ENCODE results near the gene GTPBP8.
A peak's percentile ranks its signal among the peaks of the same experiment; 100 is the strongest.

The GTPBP8 gene

DNA sequence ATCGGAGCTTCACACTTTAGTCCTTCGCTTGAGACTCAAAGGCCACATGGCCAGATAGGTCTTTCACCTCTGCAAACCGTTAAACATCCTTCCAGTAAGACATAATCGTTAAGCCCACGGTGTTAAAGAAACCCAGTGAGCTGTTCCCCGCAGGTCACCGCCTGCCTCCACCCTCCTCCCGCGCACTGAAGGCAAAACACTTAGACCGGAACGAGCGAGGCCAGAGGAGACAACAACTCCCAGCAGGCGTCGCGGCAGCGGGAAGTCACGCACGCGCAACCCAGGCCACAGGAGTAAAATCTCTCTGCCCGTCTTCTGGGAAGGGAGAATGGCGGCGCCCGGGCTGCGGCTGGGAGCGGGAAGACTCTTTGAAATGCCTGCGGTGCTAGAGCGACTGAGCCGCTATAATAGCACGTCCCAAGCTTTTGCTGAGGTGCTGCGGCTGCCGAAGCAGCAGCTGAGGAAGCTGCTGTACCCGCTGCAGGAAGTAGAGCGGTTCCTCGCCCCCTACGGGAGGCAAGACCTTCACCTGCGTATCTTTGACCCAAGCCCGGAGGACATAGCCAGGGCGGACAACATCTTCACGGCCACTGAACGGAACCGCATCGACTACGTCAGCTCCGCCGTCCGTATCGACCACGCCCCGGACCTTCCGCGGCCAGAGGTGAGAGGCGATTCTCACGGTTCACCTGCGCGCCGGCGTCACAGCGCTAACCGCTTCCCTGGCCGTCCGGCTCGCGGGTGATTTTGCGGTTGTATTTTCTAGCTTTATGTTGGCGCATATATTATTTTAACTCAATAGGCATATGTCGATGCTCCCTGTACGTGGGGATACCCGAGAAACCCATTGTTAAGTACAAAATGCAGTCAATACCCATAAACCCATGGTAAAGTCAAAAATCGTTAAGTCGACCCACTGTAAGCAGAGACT is at the start of gene GTPBP8:
Gene GTPBP8, plus strand, starts transcription at position 313 of the 931 bp plus-strand sequence. Its CDS starts 16 bp downstream, at position 329.
- DNase-seq (ENCODE audit: low spot score), result peak; percentile 92

- DNase-seq (ENCODE audit: low spot score), result no peak
These were observed 42.4 kb upstream of the GTPBP8 start for GRCh38 chr3:112948346-112948838.

- DNase-seq (ENCODE audit: low spot score), result no peak
These were observed 34.4 kb upstream of the GTPBP8 start for GRCh38 chr3:112956351-112956750.

GRCh38 chr3:112958811-112959560 is 31.8 kb upstream of the GTPBP8 start:
- no peak for DNase-seq (ENCODE audit: low spot score)

DNA sequence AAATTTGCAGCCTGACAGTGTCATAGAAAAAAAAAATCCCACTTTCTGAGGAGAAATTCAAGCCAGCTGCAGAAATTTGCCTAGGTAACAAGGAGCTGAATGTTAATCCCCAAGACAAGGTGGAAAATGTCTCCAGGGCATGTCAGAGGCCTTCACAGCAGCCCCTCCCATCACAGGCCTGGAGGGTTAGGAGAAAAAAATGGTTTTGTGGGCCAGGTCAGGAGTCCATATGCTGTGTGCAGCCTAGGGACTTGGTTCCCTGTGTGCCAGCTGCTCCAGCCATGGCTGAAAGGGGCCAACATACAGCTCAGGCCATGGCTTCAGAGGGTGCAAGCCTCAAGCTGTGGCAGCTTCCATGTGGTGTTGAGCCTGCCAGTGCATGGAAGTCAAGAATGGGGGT is 27.1 kb upstream of the GTPBP8 start:
- DNase-seq (ENCODE audit: low spot score), result no peak

DNA sequence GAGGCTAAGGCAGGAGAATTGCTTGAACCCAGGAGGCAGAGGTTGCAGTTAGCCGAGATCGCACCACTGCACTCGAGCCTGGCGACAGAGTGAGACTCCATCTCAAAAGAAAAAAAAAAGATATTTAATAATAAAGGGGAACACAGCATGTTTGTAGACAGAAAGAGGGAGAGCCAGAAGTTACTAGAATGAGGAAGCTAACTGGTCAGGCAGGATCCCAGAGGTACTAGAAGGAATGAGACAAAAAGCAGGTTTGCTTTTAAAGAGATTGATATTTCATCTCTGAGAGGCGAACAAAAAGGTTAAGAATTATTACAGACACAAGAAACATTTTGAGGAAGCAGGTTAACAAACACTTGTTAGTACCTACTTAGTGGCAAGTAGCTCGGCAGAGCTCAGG is 25.1 kb upstream of the GTPBP8 start:
- DNase-seq (ENCODE audit: low spot score), result no peak

DNA sequence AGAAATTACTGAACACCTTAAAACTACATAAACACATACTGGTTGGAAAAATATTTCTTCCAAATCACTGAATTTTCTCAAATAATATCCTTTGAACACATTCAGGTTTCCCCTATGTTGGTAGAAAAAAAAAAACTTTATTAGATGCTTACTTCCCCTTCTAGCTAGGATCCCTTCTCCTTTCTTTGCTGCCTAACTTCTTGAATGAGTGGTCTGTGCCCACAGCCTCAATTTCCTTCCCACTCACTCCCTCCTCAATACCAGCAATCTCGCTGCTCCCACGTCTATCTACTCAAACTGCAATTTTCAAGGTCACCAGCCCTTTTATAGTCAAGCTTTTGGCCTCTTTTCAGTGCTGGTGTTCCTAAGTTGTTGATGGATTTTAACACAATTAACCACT is 24.2 kb upstream of the GTPBP8 start:
- DNase-seq (ENCODE audit: low spot score), result no peak

- no peak for DNase-seq (ENCODE audit: low spot score)
These were observed 23.4 kb upstream of the GTPBP8 start for GRCh38 chr3:112967425-112967824.

DNA sequence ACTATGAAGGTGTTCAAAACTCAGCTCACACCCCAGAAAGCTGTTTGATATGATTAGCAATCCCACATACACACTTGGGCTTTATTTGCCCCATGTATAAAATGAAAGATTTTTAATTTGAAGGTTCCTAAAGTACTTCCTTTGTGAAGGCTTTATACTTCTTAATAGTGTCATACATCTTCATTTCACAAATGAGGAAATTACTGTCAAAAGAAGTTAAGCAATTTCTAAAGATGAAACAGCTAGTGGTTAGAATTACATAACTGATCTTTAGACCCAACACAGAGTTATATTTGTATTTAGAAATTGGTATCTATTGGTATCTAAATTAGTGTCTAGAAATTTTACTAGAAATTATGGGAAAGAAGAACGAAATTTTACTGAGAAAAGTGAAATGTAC is 23.0 kb upstream of the GTPBP8 start:
- no peak for DNase-seq (ENCODE audit: low spot score)

- no peak for DNase-seq (ENCODE audit: low spot score)
These were observed 18.6 kb upstream of the GTPBP8 start for GRCh38 chr3:112972158-112972557.

DNA sequence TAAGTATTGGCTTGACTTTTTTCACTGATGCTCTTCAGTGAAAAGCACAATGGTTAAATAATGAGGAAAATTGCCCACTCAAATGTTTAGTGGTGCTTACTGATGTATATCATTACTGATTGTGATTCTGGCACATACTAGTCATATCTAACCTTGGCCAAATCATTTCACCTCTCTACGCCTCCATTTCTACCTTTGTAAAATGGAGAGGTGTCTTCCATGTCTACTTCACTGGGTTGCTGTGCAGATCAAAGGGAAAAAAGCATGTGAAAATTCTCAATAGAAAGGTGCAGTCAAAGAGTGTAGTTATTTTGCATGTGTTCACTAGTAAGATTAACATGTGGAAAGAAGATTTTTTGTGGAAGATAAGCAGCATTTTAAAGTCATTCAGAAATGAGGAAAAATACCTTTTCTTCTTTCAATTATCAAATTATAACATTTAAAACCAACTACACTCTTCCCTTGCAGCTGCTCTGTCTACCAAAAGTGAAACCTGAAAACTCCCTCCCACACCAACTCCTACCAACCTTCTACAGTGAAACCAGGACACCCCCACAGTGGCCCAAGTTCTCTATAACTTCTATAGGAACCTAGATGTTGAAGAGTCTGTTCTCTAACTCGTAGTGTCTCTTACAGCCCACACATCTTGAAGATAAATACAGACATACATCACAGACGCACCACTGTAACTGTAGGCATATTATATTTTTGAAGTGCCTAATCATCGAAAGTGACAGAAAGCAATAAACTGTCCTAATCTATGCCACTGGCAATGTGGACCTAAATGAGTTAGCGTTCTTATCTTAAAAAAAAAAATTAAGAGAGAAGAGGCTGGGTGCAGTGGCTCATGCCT is 17.2 kb upstream of the GTPBP8 start:
- DNase-seq (ENCODE audit: low spot score), result no peak

DNA sequence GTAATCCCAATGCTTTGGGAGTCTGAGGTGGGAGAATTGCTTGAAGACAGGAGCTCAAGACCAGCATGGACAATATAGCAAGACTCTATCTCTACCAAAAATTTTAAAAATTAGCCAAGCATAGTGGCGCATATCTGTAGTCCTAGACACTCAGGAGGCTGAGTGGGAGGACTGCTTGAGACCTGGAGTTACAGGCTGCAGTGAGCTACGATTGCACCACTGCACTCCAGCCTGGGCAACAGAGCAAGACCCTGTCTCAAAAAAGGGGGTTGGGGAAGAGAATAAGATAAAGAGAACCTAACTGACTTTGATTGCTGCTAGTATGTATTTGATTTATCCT is 16.6 kb upstream of the GTPBP8 start:
- no peak for DNase-seq (ENCODE audit: low spot score)

DNA sequence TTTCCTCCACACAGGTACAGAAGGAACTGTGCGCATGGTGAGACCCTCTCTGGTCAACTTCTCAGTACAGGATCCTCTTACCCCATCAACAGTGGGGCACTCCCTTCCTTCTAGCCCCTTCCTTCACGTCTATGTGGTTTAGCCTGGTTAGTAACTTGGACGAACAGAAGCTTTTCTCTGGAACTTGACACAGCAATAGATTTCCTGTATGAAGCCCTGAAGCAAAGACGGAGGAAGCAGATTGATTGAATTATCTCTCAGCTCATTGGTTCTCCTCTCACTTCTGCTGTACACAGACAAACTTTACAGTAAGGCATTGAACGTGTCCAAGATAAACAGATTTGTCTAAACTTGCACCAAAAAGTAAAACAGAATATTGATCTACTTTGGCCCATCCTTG is 15.9 kb upstream of the GTPBP8 start, which contains the start of gene CD200R1:
Gene CD200R1, minus strand, starts transcription at position 210 of the 400 bp plus-strand sequence. CDS start 246 bp downstream, outside the sequence.
- DNase-seq (ENCODE audit: low spot score), result no peak

DNA sequence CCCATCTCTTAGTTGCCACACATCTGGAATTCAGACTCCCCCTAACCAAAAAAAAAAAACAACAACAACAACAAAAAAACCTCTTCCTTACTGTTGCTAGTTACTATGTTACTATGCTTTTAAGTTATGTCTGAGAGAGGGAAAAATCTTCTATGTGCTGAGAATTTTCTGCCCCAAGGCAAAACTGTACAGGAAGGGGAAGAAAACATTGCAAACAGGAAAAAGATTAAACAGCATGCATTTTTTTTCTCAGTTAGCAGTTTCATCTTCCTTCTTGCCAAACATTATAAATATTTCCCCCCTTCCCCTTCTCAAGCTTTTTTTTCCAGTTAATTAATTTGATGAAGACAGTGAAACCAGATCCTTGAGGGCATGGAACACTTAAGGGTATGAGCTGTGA is 14.8 kb upstream of the GTPBP8 start:
- DNase-seq (ENCODE audit: low spot score), result no peak

DNA sequence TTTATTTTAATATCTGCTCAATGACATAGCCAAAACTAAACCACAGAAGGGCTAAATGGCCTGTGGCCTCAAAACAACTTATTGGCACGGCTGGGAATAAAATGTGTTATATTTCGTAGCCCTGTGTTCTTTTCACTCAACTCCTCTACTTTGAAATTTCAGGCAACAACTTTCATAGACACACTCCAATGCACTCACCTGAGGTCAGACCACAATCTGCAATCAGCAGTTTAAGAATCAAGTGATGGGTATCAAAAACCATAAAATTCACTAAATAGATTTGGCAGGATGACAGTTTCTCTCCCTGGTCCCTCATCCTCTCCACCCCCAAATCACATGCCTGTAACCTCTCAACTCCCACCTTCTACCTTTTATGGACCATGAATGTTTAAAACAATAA is 13.8 kb upstream of the GTPBP8 start:
- no peak for DNase-seq (ENCODE audit: low spot score)

GRCh38 chr3:112979244-112979832 is 11.4 kb upstream of the GTPBP8 start:
- peak; percentile 44 for DNase-seq (ENCODE audit: low spot score)

- DNase-seq (ENCODE audit: low spot score), result no peak
These were observed 10.7 kb upstream of the GTPBP8 start for GRCh38 chr3:112980080-112980479.

GRCh38 chr3:112982710-112983109 is 8.1 kb upstream of the GTPBP8 start:
- no peak for DNase-seq (ENCODE audit: low spot score)

DNA sequence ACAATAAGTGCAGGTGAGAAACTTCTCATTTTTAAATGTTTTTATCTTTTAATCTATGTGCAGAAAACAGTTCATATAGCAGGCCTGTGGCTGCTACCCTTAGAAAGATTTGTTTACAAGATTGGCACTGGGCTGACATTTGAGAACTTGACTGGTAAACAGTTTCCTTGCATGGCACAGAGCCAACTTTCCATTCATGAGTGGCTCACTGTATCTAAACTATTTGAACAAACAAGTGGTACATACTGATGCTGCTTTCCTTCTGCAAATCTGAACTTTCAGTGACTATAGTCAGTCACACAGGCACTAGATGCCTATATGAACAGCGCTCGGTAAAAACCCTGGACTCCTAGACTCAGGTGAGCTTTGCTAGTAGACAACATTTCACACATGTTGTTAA is 6.3 kb upstream of the GTPBP8 start:
- no peak for DNase-seq (ENCODE audit: low spot score)

- no peak for DNase-seq (ENCODE audit: low spot score)
These were observed 3.0 kb upstream of the GTPBP8 start for GRCh38 chr3:112987710-112988334.

DNA sequence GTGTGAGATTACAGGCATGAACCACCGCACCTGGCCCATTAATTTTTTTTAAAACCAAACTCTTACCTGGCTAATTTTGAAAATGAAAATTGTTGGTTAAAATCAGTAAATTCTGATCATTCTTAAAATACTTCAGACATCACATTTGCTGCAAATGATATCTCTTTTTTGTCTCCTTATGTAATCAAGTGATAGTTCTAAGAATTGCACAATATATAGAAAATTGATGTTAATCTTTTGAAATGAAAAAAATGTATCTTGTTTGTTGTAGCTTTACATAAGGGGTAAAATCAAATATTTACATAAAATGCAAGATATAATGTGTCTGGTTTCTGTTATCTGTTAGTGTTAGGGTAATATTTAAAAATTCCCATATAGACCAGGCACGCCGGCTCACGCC is 5.0 kb downstream of the GTPBP8 start:
- DNase-seq (ENCODE audit: low spot score), result no peak

All from kidney tubule cell (primary cell).